Stomach smooth muscle (tissue), 2 donors: Measurements from ENCODE around the gene RNH1.

Experiments
- H3K27ac ChIP-seq: one replicate; pipeline ENCODE4 v1.7.0; 2013; ENCODE audit warnings: mild to moderate bottlenecking, low read length, inconsistent platforms
- H3K27me3 ChIP-seq, 2 donors: one replicate each; pipeline ENCODE4 v1.7.0; 2013; ENCODE audit warnings: low read length in 2 of 2; ENCODE audit not compliant: insufficient read depth in 2 of 2, control insufficient read depth in 1 of 2
- H3K36me3 ChIP-seq, 2 donors: one replicate each; pipeline ENCODE4 v1.7.0; 2013; ENCODE audit warnings: low read length in 2 of 2; ENCODE audit not compliant: control insufficient read depth in 2 of 2, insufficient read depth in 2 of 2
- H3K4me1 ChIP-seq: one replicate; pipeline ENCODE4 v1.7.0; 2013; ENCODE audit warnings: low read length; ENCODE audit not compliant: control insufficient read depth, insufficient read depth
- H3K4me3 ChIP-seq, 2 donors: one replicate each; pipeline ENCODE4 v1.7.0; 2013; ENCODE audit warnings: low read length in 2 of 2
- H3K9ac ChIP-seq, 2 donors: one replicate each; pipeline ENCODE4 v1.7.0; 2013; ENCODE audit warnings: low read length in 2 of 2, mild to moderate bottlenecking in 1 of 2
- H3K9me3 ChIP-seq, 2 donors: one replicate each; pipeline ENCODE4 v1.7.0; 2013; ENCODE audit warnings: low read length in 2 of 2; ENCODE audit not compliant: control insufficient read depth in 2 of 2
- donor health status: healthy.
- donor health status: Pancreatic carcinoma.

RNH1 gene

GRCh38 chr11:495537-495931, 11.5 kb downstream of the RNH1 start:
- H3K36me3 ChIP-seq: peaks cover 43 to 45% of the 10 kb centered on the region in 2 donors
- H3K4me3 ChIP-seq: no peak overlapping the region
- H3K9me3 ChIP-seq: no peaks in the 10 kb centered on the region
- no peak overlapping the region for H3K27ac ChIP-seq
- H3K4me1 ChIP-seq: no peaks in the 10 kb centered on the region
- no peaks in the 10 kb centered on the region for H3K27me3 ChIP-seq
- H3K9ac ChIP-seq: no peak overlapping the region

- H3K4me1 ChIP-seq: no peaks in the 10 kb centered on the region
- H3K27ac ChIP-seq: no peak overlapping the region
- H3K4me3 ChIP-seq: no peak overlapping the region
- H3K9ac ChIP-seq: no peak overlapping the region
- H3K9me3 ChIP-seq: no peaks in the 10 kb centered on the region
- peaks cover 38 to 41% of the 10 kb centered on the region in 2 donors for H3K36me3 ChIP-seq
- H3K27me3 ChIP-seq: no peaks in the 10 kb centered on the region
Observed at GRCh38 chr11:494761-495536, 12.1 kb downstream of the RNH1 start.

GRCh38 chr11:492427-493226, 14.4 kb downstream of the RNH1 start:
- Histone ChIP-seq H3K4me1 (no peaks in the 10 kb centered on the region), H3K9me3 (no peaks in the 10 kb centered on the region), H3K36me3 (peaks cover 17 to 24% of the 10 kb centered on the region in 2 donors), H3K9ac (no peak overlapping the region), H3K27me3 (no peaks in the 10 kb centered on the region), H3K4me3 (no peak overlapping the region), H3K27ac (no peak overlapping the region)

GRCh38 chr11:491358-491757, 15.7 kb downstream of the RNH1 start:
- no peaks in the 10 kb centered on the region for H3K4me1 ChIP-seq
- H3K9me3 ChIP-seq: no peaks in the 10 kb centered on the region
- no peaks in the 10 kb centered on the region for H3K27me3 ChIP-seq
- H3K4me3 ChIP-seq: no peak overlapping the region
- no peak overlapping the region for H3K9ac ChIP-seq
- peaks cover 6 to 13% of the 10 kb centered on the region in 2 donors for H3K36me3 ChIP-seq
- no peak overlapping the region for H3K27ac ChIP-seq

GRCh38 chr11:490930-491260, 16.1 kb downstream of the RNH1 start:
- H3K9me3 ChIP-seq: no peaks in the 10 kb centered on the region
- H3K27me3 ChIP-seq: no peaks in the 10 kb centered on the region
- H3K9ac ChIP-seq: no peak overlapping the region
- H3K36me3 ChIP-seq: peaks cover 6 to 11% of the 10 kb centered on the region in 2 donors
- no peaks in the 10 kb centered on the region for H3K4me1 ChIP-seq
- no peak overlapping the region for H3K4me3 ChIP-seq
- H3K27ac ChIP-seq: no peak overlapping the region

GRCh38 chr11:490186-490929, 16.7 kb downstream of the RNH1 start:
- H3K9me3 ChIP-seq: no peaks in the 10 kb centered on the region
- peaks cover 3 to 11% of the 10 kb centered on the region in 2 donors for H3K36me3 ChIP-seq
- no peaks in the 10 kb centered on the region for H3K27me3 ChIP-seq
- no peak overlapping the region for H3K9ac ChIP-seq
- no peak overlapping the region for H3K4me3 ChIP-seq
- no peaks in the 10 kb centered on the region for H3K4me1 ChIP-seq
- no peak overlapping the region for H3K27ac ChIP-seq

GRCh38 chr11:489610-490185, 17.3 kb downstream of the RNH1 start:
- Histone ChIP-seq H3K27me3 (no peaks in the 10 kb centered on the region), H3K27ac (no peak overlapping the region)

GRCh38 chr11:488992-489391, 18.1 kb downstream of the RNH1 start:
- Histone ChIP-seq H3K36me3 (peaks cover 0 to 6% of the 10 kb centered on the region in 2 donors), H3K9ac (no peak overlapping the region), H3K27ac (no peak overlapping the region)

More at GRCh38 chr11:489610-490185, 17.3 kb downstream of the RNH1 start:
- H3K9ac ChIP-seq: no peak overlapping the region
- no peak overlapping the region for H3K4me3 ChIP-seq
- H3K4me1 ChIP-seq: no peaks in the 10 kb centered on the region
- no peaks in the 10 kb centered on the region for H3K9me3 ChIP-seq
- H3K36me3 ChIP-seq: peaks cover 0 to 9% of the 10 kb centered on the region in 2 donors

GRCh38 chr11:488579-488978, 18.5 kb downstream of the RNH1 start:
- Histone ChIP-seq H3K27ac (no peak overlapping the region), H3K36me3 (peaks cover 0 to 5% of the 10 kb centered on the region in 2 donors), H3K9ac (no peak overlapping the region), H3K27me3 (no peaks in the 10 kb centered on the region), H3K9me3 (no peaks in the 10 kb centered on the region), H3K4me1 (no peaks in the 10 kb centered on the region), H3K4me3 (no peak overlapping the region)

More at GRCh38 chr11:488992-489391, 18.1 kb downstream of the RNH1 start:
- H3K4me3 ChIP-seq: no peak overlapping the region
- H3K27me3 ChIP-seq: no peaks in the 10 kb centered on the region
- H3K9me3 ChIP-seq: no peaks in the 10 kb centered on the region
- no peaks in the 10 kb centered on the region for H3K4me1 ChIP-seq

GRCh38 chr11:488062-488461, 19.0 kb downstream of the RNH1 start:
- H3K9ac ChIP-seq: no peak overlapping the region
- no peak overlapping the region for H3K4me3 ChIP-seq
- H3K27ac ChIP-seq: no peak overlapping the region
- no peaks in the 10 kb centered on the region for H3K9me3 ChIP-seq
- H3K27me3 ChIP-seq: no peaks in the 10 kb centered on the region
- H3K36me3 ChIP-seq: peaks cover 0 to 4% of the 10 kb centered on the region in 2 donors
- no peaks in the 10 kb centered on the region for H3K4me1 ChIP-seq
